HPDE6-E6E7 (cell line): ENCODE results near the gene DHDH.

Experiments
- DNase-seq: peaks from one replicate; pipeline ENCODE4 v3.0.0; 2011; ENCODE audit warnings: missing footprints; ENCODE audit errors: extremely low spot score

The DHDH gene

DNA sequence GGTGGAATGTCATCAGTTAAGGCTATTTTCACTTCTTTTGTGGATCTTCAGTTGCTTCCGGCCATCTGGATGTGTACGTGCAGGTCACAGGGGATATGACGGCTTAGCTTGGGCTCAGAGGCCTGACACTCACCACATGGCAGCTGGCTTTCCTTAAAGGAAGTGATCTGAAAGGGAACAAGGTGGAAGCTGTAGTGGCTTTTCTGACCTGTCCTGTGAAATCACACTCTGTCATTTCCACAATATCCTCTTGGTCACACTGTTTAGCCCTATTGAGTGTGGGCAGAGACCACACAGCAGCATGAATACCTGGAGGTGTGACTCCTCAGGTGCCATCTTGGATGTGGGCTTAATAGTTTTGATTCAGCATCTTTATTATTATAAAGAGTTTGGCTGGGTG is 16.7 kb downstream of the DHDH start:
- no peak for DNase-seq

DNA sequence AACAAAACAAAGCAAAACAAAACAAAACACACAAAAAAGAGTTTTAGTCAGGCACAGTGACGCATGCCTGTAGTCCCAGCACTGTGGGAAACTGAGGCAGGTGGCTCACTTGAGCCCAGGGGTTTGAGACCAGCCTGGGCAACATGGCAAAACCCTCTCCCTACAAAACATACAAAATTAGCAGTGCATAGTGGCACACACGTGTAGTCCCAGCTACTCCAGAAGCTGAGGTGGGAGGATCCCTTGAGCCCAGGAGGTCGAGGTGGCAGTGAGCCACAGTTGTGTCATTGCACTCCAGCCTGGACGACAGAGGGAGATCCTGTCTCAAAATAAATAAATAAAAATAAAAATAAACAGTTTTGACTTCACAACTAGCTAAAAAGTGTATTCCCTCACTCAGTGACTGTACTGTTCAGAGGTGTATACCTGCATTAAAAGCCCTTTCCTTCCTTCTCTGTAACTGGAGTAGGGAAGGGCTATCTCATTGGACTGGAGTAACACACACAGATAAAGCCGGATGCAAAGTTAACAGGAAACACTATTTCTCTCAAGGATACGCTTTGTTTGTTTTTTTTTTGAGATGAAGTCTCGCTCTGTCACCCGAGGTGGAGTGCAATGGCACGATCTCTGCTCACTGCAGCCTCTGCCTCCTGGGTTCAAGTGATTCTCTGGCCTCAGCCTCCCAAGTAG is 17.5 kb downstream of the DHDH start:
- no peak for DNase-seq

DNA sequence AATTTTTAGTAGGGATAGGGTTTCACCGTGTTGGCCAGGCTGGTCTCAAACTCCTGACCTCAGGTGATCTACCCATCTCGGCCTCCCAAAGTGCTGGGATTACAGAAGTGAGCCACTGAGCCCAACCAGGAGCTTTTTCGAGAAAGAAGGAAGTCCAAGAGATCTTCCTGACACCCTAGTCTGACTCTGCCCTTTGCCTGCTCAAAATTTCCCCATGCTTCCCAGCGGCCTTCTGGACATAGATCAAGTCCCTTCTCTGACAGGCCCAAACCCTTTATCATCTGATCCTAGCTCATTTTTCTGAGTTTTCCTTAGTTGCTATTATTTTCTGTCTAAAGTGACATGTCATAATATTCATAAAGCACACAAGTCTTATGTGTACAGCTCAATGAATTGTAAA is 19.6 kb downstream of the DHDH start:
- DNase-seq, result no peak

DNA sequence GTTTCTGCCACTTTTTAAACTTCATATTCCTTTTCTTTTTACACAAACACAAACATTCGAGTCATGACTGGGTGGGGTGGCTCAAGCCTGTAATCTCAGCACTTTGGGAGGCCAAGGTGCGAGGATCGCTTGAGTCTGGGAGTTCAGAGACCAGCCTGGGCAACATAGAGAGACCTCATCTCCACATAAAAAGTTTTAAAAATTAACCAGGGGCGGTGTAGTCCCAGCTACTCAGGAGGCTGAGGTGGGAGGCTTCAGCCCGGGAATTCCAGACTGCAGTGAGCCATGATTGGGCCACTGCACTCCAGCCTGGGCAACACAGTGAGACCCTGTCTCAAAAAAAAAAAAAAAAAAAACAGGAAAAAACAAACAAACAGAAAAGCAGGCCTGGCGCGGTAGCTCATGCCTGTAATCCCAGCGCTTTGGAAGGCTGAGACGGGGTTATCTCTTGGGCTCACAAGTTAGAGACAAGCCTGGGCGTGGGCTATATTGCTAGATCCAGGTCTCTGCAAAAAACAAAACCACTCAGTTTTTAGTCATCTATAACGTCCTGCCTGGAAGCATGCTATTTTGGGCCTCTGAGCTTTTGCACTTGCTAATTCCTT is 20.6 kb downstream of the DHDH start:
- DNase-seq, result no peak

DNA sequence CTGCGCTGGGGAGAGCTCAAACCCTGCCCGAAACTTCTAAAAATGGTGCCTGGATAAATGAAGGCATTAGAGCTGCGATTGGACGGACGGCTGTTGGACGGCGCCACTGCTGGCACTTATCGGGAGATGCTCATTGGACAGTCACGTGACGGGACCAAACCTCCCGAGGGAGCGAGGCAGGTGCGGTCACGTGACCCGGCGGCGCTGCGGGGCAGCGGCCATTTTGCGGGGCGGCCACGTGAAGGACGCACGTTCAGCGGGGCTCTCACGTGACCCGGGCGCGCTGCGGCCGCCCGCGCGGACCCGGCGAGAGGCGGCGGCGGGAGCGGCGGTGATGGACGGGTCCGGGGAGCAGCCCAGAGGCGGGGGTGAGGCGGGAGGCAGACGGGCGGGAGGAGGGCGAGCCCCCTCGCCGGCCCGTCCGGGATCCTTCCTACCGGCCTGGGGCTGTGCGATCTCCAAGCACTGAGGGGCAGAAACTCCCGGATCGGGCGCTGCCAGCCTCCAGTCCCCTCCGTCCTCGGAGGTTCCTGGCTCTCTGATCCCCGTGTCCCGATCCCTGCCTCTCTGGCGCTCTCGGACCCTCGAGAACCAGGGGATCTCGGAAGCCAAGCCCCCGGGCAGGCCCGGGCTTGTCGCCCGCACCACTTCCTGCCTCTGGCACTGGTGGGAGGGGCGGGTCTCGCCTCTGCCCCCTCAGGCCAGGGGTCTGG is 21.3 kb downstream of the DHDH start, which contains the start of gene BAX:
TSS of gene BAX (plus strand) at position 281 of the 713 bp plus-strand sequence. CDS start at position 335, 54 bp downstream.
- DNase-seq, result peak; percentile 94

DNA sequence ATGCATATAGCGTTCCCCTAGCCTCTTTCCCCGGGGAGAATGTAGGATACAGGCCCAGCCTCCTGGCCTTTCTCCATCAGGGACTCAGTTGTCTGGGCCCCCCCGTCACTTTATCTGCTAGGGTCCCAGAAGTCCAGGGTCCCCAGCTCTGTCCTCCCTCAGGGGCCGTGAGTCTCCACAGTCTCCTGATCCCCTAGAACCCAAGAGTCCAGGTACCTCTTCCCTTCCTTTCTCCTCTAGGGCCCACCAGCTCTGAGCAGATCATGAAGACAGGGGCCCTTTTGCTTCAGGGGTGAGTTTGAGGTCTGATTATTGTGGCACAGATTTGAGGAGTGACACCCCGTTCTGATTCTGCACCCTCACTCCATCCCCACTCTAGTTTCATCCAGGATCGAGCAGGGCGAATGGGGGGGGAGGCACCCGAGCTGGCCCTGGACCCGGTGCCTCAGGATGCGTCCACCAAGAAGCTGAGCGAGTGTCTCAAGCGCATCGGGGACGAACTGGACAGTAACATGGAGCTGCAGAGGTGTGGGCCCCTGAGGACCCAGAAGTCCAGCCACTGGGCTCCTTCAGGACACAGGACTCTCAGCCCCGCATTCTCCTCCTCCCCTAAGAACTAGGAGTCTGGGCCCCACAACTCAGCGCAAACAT is 21.9 kb downstream of the DHDH start:
- DNase-seq, result no peak

DNA sequence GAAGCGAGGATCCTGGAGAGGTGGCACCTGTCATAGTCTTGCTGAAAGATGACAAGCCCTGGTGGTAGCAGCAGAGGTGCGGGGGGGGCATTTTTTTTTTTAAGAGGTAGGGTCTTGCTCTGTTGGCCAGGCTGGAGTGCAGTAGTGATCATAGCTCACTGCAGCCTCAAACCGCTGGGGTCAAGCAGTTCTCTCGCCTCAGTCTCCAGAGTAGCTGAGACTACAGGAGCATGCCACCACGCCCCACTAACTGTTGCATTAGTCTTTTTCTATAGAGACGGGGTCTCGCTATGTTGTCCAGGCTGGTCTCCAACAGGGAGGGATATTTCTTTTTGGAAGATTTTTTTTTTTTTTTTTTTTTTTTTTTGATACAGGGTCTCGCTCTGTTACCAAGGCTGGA is 24.5 kb downstream of the DHDH start:
- DNase-seq, result no peak

DNA sequence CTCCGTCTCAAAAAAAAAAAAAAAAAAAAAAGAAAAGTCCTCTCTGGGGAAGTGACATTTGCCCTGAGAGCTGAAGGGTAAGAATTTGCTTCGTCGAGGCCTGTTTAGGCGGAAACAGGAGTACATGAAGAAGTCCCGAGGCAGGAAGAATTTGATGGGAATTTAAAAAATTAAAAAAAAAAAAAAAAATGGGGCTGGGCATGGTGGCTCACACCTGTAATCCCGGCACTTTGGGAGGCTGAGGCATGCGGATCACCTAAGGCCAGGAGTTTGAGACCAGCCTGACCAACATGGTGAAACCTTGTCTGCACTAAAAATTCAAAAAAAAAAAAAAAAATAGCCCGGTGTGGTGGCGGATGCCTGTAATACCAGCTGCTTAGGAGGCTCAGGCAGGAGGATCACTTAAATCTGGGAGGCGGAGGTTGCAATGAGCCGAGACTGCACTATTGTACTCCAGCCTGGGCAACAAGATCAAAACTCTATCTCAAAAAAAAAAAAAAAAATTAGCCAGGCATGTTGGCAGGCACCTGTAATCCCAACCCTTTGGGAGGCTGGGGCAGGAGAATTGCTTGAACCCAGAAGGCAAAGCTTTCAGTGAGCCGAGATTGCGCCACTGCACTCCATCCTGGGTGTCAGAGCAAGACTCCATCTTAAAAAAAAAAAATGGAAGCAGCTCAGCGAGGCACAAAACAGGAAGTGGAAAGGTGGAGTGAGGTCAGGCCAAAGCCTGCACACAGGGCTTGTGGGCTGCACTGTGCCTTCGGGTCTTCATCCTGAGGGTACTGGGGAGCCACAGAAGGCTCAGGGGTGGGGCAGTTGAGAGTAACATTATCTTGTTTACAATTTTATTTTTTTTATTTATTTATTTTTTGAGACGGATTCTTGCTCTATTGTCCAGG is 26.1 kb downstream of the DHDH start:
- no peak for DNase-seq

DNA sequence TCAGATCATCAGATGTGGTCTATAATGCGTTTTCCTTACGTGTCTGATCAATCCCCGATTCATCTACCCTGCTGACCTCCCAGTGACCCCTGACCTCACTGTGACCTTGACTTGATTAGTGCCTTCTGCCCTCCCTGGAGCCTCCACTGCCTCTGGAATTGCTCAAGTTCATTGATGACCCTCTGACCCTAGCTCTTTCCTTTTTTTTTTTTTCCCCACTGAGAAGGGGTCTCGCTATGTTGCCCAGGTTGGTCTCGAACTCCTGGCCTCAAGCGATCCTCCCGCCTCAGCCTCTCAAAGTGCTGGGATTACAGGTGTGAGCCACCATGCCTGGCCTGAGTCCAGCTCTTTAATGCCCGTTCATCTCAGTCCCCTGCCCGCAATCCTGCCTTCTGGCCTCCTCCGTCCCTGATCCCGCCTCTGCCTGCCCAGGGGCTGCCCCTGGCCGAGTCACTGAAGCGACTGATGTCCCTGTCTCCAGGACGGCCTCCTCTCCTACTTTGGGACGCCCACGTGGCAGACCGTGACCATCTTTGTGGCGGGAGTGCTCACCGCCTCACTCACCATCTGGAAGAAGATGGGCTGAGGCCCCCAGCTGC is 27.7 kb downstream of the DHDH start:
- DNase-seq, result no peak

DNA sequence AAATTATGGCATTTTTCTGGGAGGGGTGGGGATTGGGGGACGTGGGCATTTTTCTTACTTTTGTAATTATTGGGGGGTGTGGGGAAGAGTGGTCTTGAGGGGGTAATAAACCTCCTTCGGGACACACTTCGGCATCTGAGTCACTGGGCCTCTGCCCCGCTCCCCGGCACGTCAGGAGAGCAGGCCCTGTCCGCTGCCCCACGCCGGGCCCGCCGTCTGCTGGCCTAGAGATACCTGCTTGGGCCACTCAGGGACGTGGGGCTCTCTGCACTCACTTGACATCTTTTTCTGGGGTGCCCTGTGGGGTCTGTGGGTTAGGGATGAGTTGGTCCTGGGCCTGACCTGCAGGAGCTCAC is 28.2 kb downstream of the DHDH start:
- DNase-seq, result no peak

DNA sequence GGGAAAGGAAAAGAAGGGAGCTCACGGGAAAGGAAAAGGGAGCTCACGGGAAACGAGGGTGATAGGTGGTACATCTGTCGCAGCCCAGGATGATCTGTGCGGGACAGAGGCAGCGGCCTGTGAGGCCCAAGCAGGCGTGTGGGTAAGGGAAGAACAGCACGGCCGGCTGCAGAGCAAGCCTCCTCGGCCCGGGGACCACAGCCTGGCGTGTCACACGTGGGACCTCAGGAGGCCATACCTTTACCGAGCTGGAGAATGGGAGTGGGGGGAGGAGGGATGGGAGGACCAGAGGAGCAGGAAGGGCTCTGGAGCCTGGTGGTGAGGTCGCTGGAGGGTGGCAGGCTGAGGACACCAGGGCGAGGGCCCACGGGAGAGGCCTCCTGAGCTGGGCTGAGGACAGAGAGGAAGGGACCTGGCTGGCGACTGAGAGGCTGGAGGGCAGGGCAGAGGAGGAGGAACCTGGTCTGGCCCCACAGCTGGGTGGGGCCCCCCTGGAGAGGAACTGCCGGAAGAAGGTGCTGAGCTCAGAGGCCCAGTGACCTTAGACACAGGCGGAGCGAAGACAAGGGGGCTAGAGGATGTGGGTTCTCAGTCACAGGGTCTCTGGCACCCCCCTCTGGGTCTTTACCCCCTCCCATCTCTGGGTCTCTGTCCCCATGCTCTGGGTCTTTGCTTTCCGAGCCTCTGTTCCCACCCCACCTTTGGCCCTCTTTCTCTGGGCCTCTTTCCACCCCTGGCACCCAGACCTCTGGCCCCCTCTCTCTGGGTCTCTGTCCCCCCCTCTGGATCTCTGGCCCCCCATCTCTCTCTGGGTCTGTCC is 28.7 kb downstream of the DHDH start:
- DNase-seq, result no peak

DNA sequence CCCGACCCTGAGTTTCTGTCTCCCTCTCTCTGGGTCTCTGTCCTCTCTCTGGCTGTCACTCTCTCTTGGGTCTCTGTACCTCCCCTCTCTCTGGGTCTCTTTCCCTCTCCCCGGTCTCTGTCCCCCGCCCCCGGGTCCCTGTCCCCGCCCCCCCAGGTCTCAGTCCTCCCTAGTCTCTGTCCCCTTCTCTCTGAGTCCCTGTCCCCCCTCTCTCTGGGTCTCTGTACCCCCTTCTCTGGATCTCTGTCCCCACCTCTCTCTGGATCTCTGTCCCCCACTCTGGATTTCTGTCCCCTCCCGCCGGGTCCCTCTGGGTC is 29.3 kb downstream of the DHDH start:
- no peak for DNase-seq

DNA sequence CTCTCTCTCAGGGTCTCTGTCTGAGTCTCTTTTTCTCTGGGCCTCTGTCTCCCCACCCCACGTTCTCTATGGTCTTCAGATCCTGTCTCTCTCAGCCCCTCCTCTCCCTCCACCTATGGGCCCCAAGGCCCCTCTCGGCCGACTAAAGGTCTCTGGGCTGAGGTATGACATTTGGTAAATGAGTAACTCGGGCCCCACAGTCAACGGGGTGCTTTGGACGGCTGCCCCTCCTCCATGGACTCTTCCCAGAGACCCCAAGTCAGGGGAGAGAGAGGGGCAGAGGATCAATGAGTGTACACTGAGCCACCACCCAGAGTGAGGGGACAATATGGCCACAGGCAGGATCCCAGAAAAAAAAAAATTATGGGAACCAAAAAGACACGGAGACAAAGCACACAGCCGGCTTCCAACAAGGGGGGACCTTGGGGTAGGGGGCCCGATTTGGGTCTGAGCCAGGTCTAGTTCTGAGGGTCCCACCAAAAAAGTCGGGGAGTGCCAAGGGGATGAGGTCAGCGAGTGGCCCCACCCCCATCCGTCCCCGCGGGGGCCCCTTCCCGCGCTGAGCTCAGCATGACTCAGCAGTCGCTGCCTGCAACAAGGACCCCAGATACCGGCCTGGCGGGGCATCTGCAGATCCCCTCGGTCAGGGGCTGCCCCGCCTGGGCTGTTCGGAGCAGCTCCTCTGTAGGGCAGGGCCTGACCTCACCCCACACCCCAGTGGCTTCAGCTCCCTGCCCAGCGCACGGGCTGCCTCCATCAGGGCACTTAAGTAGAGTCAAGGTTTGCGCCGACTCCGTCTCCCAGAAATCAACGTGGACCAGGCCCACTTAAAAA is 30.1 kb downstream of the DHDH start:
- DNase-seq, result no peak

DNA sequence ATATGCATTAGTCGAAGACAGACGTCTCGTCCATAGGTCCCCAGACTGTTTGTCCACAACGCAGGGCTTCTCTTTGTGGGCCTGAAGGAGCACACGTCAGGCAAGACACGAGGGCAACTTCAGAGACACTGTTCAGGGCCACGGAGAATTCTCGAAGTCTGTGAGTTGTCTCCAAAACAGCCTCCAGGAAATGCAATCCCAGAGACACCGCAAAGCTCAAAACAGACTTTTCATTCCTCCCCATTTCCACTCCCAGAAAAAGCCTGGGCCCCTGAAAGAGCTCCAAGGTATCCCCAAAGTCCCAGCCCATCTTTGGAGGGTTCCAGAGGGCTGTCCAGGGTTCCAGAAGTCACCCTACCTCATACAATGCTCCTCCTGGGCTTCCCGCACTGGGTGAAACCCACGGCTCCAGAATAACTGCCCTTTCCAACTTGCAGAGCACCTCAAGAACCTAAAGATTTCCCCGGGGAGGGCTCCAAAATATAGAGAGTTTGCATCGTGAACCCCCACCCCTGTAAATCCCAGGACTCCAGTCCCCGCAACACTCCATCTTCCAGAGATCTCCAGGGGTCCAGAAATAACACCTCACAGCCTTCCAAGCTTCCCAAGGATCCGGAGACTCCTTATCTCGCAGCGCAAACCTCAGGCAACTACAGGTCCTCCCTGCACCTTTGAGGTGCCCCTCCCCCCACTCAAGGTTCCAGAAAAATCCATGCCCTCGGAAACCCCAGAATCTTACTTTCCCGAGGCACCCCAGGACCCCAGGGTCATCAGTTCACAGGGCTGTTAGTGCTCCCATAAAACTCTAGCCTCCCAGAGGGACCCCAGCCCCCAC is 30.9 kb downstream of the DHDH start:
- DNase-seq, result no peak

DNA sequence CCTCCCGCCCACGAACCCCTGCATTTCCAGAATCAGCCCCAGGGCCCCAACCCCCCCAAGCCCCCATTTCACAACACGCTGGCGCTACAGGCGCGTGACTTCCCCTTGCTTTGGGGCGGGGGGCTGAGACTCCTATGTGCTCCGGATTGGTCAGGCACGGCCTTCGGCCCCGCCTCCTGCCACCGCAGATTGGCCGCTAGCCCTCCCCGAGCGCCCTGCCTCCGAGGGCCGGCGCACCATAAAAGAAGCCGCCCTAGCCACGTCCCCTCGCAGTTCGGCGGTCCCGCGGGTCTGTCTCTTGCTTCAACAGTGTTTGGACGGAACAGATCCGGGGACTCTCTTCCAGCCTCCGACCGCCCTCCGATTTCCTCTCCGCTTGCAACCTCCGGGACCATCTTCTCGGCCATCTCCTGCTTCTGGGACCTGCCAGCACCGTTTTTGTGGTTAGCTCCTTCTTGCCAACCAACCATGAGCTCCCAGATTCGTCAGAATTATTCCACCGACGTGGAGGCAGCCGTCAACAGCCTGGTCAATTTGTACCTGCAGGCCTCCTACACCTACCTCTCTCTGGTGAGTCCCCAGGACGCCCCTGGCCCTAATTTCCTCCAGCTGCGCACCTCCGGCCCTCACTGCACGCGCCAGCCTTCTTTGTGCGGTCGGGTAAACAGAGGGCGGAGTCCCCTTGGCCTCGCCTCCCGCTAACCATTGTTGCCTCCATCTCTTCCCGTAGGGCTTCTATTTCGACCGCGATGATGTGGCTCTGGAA is 31.7 kb downstream of the DHDH start, which contains the start of gene FTL:
TSS of gene FTL (plus strand) at position 270 of the 766 bp plus-strand sequence. CDS start at position 469, 199 bp downstream.
- DNase-seq, result peak; percentile 93

DNA sequence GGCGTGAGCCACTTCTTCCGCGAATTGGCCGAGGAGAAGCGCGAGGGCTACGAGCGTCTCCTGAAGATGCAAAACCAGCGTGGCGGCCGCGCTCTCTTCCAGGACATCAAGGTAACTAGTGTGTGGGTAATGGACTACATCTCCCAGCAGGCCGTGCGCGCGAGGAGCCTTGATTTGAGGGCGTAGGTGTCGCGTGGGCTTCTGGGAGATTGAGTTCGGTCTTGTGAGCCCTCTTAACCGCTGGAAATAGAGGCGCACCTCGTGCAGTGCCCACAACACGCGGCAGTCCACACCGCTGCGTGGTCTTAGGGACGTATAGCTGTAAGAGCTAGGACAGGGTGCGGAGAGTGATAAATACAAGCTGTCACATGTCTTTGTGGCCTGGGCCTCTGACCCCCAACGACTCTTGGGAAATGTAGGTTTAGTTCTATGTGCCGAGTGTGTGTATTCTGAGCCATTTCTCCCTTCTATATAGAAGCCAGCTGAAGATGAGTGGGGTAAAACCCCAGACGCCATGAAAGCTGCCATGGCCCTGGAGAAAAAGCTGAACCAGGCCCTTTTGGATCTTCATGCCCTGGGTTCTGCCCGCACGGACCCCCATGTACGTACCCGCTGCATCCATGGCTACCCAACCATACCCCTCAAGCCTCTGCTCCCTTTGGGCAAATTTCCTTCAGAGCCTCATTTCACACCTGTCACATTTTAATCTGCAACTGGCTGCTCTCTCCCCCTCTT is 32.5 kb downstream of the DHDH start:
- DNase-seq, result no peak
